GM10266 (cell line): Measurements from ENCODE around the gene ZC3HAV1L.
"Not testable (repeated sequence)": the region's sequence is repeated elsewhere in the genome, so short reads cannot be mapped to it uniquely, and the experiment has no call there.

Experiments
- DNase-seq: peaks from one replicate; pipeline ENCODE4 v3.0.0; 2012; ENCODE audit errors: extremely low spot score
- TF ChIP-seq, protein P1 (sequence below): IDR thresholded peaks from 2 replicates; pipeline ENCODE4 v1.5.1; 2012; ENCODE audit warnings: mild to moderate bottlenecking, low read depth; ENCODE audit not compliant: control insufficient read depth, insufficient read depth; ENCODE audit errors: missing control alignments

Gene ZC3HAV1L

GRCh38 chr7:139032473-139032872 lies 3.4 kb downstream of the ZC3HAV1L start:
- TF ChIP-seq, protein P1, sequence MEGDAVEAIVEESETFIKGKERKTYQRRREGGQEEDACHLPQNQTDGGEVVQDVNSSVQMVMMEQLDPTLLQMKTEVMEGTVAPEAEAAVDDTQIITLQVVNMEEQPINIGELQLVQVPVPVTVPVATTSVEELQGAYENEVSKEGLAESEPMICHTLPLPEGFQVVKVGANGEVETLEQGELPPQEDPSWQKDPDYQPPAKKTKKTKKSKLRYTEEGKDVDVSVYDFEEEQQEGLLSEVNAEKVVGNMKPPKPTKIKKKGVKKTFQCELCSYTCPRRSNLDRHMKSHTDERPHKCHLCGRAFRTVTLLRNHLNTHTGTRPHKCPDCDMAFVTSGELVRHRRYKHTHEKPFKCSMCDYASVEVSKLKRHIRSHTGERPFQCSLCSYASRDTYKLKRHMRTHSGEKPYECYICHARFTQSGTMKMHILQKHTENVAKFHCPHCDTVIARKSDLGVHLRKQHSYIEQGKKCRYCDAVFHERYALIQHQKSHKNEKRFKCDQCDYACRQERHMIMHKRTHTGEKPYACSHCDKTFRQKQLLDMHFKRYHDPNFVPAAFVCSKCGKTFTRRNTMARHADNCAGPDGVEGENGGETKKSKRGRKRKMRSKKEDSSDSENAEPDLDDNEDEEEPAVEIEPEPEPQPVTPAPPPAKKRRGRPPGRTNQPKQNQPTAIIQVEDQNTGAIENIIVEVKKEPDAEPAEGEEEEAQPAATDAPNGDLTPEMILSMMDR = no peak
- no peak for DNase-seq

GRCh38 chr7:139029353-139029752 lies 6.5 kb downstream of the ZC3HAV1L start:
- no peak for DNase-seq
- TF ChIP-seq, protein P1 = no peak

DNA sequence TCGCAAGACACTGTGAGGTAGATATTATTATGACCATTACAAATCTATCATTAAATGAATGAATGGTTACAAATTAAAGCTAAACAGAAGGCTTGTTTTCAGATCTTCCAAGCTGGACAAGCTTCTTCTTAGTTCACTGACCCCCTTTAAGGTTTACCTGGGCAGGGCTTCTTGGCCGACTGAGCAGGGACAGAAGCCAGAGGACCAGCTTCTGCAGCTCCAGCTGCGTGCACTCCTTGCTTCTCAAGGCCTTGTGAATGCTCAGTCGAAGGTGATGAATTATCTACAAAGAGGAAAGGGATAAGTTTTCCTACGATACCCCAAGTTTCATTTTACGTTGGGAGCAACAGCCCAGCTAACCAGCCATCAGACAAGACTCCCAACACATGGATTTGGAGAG lies 9.3 kb downstream of the ZC3HAV1L start:
- TF ChIP-seq, protein P1 = no peak
- DNase-seq = no peak

- not testable (repeated sequence) for DNase-seq
Measured at GRCh38 chr7:139025861-139026260, 10.0 kb downstream of the ZC3HAV1L start.

DNA sequence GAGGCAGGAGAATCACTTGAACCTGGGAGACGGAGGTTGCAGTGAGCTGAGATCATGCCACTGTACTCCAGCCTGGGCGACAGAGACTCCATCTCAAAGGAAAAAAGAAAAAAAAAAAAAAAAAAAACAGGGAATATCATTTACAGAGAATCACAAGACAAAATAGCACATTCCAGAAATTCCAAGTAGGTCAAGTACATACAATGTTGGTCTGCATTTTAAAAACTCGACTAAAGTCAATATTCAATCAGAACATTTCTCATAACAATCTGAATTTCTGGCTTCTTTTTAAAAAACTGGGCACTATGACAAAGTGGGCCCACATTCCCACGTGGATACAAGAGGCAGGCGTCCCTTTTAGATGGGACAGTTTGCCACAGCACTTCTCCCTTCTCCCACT lies 12.8 kb downstream of the ZC3HAV1L start:
- TF ChIP-seq, protein P1 = no peak
- DNase-seq = no peak

DNA sequence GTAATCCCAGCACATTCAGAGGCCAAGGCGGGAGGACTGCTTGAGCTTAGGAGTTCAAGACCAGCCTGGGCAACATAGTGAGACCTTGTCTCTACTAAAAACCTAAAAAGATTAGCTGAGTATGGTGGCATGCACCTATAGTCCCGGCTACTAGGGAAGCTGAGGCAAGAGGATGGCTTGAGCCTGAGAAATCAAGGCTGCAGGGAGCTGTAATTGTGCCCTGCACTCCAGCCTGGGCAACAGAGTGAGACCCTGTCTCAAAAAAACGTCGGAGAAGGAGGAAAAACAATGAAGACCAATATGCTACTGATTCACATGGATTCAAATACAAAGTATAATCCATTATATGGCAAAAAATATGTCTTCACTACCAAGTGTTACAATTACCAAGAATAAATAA lies 13.6 kb downstream of the ZC3HAV1L start:
- no peak for DNase-seq
- TF ChIP-seq, protein P1 = no peak

DNA sequence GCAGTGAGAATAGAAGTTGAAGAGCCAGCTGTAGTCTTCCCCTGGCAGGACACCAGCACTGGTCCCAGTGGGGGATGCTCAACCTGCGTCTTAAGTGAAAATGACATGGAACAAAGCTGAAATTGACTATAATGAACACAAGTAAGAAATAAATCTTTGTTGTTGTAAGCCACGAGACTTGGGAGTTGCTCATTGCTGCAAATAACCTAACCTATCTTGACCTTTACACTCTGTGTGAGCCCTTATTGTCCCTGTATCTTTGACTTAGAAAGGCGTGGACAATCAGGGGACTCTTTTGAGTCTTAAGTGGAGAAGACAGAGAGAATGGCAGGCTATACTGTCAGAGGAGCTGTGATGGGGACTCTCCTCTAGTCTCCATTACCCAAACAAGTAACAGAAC lies 16.9 kb downstream of the ZC3HAV1L start:
- DNase-seq = no peak
- TF ChIP-seq, protein P1 = no peak

GRCh38 chr7:139016931-139017511 lies 18.8 kb downstream of the ZC3HAV1L start:
- TF ChIP-seq, protein P1 = peak; percentile 70

More at GRCh38 chr7:139016931-139017511, 18.8 kb downstream of the ZC3HAV1L start:
- peak; percentile 78 for DNase-seq
